HCT116 (cell line): ENCODE results near the gene PYY.

Experiments
- CBX3 ChIP-seq: IDR thresholded peaks from 2 replicates; pipeline ENCODE4 v1.6.1; 2012; ENCODE audit warnings: low read depth
- EZH2 ChIP-seq: fragments of 200-600 bp; sonication (generic); IDR thresholded peaks from 2 replicates; pipeline ENCODE4 v1.6.1; 2017; ENCODE audit warnings: antibody characterized with exemption, mixed run types
- EZH2phosphoT487 ChIP-seq: fragments of 200-600 bp; IDR thresholded peaks from 2 replicates; pipeline ENCODE4 v1.6.1; 2018; ENCODE audit warnings: antibody characterized with exemption, borderline replicate concordance
- JUND ChIP-seq: IDR thresholded peaks from 2 replicates; pipeline ENCODE4 v1.6.1; 2012
- POLR2A ChIP-seq: IDR thresholded peaks from 2 replicates; pipeline ENCODE4 v1.7.0; 2011; ENCODE audit warnings: borderline replicate concordance; ENCODE audit not compliant: insufficient read depth, insufficient read length; ENCODE audit errors: extremely low read depth
- POLR2AphosphoS5 ChIP-seq: IDR thresholded peaks from 2 replicates; pipeline ENCODE4 v1.6.1; 2011; ENCODE audit warnings: mild to moderate bottlenecking, low read depth, low read length, moderate library complexity
- TF ChIP-seq, protein P1 (sequence below), 3 experiments: fragments of 200-600 bp in 1 of 3; sonication (generic) in 1 of 3; IDR thresholded peaks in 2 of 3; conservative IDR thresholded peaks in 1 of 3; 2 replicates each; pipeline ENCODE4 v1.5.1; 2012 to 2017; ENCODE audit warnings: low read depth in 2 of 3, low read length in 2 of 3, antibody characterized with exemption in 1 of 3, borderline replicate concordance in 1 of 3, control low read depth in 1 of 3, mild to moderate bottlenecking in 1 of 3, mixed read lengths in 1 of 3, mixed run types in 1 of 3, moderate library complexity in 1 of 3; ENCODE audit not compliant: insufficient read depth in 1 of 3
- TF ChIP-seq, protein P2 (sequence below): IDR thresholded peaks from 2 replicates; pipeline ENCODE4 v1.6.1; 2012; ENCODE audit warnings: low read depth

DNA sequence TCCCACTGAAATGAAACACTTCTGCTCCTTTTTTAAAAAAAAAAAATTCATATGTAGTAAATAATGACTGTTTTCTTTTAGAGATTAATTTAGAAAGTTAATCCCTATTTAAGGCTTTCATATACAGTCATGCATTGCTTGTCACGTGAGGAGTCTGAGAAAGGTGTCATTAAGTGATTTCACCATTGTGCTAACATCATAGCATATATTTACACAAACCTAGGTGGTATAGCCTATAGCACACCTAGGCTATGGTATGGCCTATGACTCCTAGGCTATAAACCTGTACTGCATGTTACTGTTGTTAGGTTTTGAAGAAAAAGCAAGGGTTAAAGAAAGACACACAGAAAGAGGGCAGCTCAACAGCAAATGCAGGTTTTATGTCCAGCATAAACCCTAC lies 25.1 kb downstream of the PYY start:
- TF ChIP-seq, protein P1, sequence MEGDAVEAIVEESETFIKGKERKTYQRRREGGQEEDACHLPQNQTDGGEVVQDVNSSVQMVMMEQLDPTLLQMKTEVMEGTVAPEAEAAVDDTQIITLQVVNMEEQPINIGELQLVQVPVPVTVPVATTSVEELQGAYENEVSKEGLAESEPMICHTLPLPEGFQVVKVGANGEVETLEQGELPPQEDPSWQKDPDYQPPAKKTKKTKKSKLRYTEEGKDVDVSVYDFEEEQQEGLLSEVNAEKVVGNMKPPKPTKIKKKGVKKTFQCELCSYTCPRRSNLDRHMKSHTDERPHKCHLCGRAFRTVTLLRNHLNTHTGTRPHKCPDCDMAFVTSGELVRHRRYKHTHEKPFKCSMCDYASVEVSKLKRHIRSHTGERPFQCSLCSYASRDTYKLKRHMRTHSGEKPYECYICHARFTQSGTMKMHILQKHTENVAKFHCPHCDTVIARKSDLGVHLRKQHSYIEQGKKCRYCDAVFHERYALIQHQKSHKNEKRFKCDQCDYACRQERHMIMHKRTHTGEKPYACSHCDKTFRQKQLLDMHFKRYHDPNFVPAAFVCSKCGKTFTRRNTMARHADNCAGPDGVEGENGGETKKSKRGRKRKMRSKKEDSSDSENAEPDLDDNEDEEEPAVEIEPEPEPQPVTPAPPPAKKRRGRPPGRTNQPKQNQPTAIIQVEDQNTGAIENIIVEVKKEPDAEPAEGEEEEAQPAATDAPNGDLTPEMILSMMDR (IDR thresholded peaks at IDR 0.05 in 2 of 3, conservative IDR thresholded peaks at IDR 0.05 in 1 of 3; ENCODE audit: borderline replicate concordance in 1 of 3, insufficient read depth in 1 of 3, low read depth in 2 of 3, low read length in 2 of 3): no peak
- TF ChIP-seq POLR2AphosphoS5: no peak
- TF ChIP-seq CBX3: no peak
- no peak for TF ChIP-seq EZH2phosphoT487
- TF ChIP-seq POLR2A: no peak
- no peak for TF ChIP-seq EZH2
- TF ChIP-seq JUND: no peak
- TF ChIP-seq, protein P2, sequence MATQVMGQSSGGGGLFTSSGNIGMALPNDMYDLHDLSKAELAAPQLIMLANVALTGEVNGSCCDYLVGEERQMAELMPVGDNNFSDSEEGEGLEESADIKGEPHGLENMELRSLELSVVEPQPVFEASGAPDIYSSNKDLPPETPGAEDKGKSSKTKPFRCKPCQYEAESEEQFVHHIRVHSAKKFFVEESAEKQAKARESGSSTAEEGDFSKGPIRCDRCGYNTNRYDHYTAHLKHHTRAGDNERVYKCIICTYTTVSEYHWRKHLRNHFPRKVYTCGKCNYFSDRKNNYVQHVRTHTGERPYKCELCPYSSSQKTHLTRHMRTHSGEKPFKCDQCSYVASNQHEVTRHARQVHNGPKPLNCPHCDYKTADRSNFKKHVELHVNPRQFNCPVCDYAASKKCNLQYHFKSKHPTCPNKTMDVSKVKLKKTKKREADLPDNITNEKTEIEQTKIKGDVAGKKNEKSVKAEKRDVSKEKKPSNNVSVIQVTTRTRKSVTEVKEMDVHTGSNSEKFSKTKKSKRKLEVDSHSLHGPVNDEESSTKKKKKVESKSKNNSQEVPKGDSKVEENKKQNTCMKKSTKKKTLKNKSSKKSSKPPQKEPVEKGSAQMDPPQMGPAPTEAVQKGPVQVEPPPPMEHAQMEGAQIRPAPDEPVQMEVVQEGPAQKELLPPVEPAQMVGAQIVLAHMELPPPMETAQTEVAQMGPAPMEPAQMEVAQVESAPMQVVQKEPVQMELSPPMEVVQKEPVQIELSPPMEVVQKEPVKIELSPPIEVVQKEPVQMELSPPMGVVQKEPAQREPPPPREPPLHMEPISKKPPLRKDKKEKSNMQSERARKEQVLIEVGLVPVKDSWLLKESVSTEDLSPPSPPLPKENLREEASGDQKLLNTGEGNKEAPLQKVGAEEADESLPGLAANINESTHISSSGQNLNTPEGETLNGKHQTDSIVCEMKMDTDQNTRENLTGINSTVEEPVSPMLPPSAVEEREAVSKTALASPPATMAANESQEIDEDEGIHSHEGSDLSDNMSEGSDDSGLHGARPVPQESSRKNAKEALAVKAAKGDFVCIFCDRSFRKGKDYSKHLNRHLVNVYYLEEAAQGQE: no peak
